WERI-Rb-1 (cell line): Measurements from ENCODE around the gene C17orf58.
"Not testable (repeated sequence)": the region's sequence is repeated elsewhere in the genome, so short reads cannot be mapped to it uniquely, and the experiment has no call there.

Experiments used
- DNase-seq: peaks from one replicate; pipeline ENCODE4 v3.0.0-alpha.2; 2020
- H3K27ac ChIP-seq: fragments of 250-450 bp; sonication (Bioruptor Pico); 2 replicates; pipeline ENCODE4 v1.5.1; 2020; ENCODE audit warnings: mild to moderate bottlenecking, moderate library complexity
- H3K27me3 ChIP-seq: fragments of 250-450 bp; sonication (Bioruptor Pico); 2 replicates; pipeline ENCODE4 v1.5.1; 2021; ENCODE audit warnings: mild to moderate bottlenecking, low read depth, moderate library complexity; ENCODE audit not compliant: insufficient read depth, severe bottlenecking
- H3K36me3 ChIP-seq: fragments of 250-450 bp; sonication (Bioruptor Pico); 2 replicates; pipeline ENCODE4 v1.5.1; 2020; ENCODE audit warnings: mild to moderate bottlenecking, moderate library complexity
- H3K4me3 ChIP-seq: 2 replicates; pipeline ENCODE4 v1.5.1; 2011; ENCODE audit warnings: low read depth, mild to moderate bottlenecking, control low read depth, low read length
- H3K9me3 ChIP-seq: fragments of 250-450 bp; sonication (Bioruptor Pico); 2 replicates; pipeline ENCODE4 v1.5.1; 2021; ENCODE audit warnings: mild to moderate bottlenecking, moderate library complexity; ENCODE audit not compliant: severe bottlenecking
- TF ChIP-seq, protein P1 (sequence below): IDR thresholded peaks from 2 replicates; pipeline ENCODE4 v1.5.1; 2011; ENCODE audit warnings: low read depth, mild to moderate bottlenecking, control low read depth, inconsistent platforms, low read length

C17orf58 gene

DNA sequence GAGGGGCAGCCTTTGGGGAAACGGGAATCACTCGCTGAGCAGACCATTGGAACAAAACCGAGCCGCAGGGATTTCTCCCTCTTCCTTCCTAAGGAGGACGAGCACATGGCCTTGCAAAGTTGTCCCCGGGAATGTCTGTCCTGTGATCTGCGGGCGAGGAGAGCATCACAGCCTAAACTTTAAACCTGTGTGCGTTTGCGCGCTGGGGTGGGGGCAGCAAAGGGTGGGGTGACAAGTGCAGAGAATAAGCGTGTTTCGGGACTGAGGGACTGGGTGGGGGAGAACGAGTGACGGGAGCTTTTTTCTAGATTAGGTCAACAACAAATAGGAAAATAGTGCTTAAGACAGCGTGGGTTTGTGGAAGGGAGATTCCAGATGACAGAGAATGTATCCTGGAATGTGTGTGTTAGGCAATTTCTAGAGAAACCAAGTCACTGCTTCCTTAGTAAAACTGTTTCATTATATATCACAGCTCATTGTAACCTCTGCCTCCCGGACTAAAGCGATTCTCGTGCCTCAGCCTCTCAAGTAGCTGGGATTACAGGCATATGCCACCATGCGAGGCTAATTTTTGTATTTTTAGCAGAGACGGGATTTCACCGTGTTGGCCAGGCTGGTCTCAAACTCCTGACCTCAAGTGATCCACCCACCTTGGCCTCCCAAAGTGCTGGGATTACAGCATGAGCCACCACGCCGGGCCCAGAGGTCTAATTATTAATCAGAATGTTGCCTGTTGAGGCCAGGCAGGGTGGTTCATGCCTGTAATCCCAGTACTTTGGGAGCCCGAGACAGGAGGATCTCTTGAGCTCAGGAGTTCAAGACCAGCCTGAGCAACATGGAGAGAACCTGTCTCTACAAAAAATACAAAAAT, at the start of gene C17orf58:
C17orf58 (minus strand) TSS at position 169 of the 871 bp plus-strand sequence. CDS start 271 bp downstream, outside the sequence.
- H3K4me3 ChIP-seq, DNase-seq, H3K27me3 ChIP-seq, H3K9me3 ChIP-seq, H3K27ac ChIP-seq, H3K36me3 ChIP-seq: not testable (repeated sequence)

- Histone ChIP-seq H3K36me3 (peaks cover 60% of the 10 kb centered on the region), H3K27ac (peak overlapping the region; percentile 99), H3K27me3 (no peaks in the 10 kb centered on the region), H3K4me3 (peak overlapping the region; percentile 86), H3K9me3 (no peaks in the 10 kb centered on the region)
- TF ChIP-seq, protein P1, sequence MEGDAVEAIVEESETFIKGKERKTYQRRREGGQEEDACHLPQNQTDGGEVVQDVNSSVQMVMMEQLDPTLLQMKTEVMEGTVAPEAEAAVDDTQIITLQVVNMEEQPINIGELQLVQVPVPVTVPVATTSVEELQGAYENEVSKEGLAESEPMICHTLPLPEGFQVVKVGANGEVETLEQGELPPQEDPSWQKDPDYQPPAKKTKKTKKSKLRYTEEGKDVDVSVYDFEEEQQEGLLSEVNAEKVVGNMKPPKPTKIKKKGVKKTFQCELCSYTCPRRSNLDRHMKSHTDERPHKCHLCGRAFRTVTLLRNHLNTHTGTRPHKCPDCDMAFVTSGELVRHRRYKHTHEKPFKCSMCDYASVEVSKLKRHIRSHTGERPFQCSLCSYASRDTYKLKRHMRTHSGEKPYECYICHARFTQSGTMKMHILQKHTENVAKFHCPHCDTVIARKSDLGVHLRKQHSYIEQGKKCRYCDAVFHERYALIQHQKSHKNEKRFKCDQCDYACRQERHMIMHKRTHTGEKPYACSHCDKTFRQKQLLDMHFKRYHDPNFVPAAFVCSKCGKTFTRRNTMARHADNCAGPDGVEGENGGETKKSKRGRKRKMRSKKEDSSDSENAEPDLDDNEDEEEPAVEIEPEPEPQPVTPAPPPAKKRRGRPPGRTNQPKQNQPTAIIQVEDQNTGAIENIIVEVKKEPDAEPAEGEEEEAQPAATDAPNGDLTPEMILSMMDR = no peak
- DNase-seq = no peak
Measured at GRCh38 chr17:68036304-68037147, 40.3 kb upstream of the C17orf58 start.

DNA sequence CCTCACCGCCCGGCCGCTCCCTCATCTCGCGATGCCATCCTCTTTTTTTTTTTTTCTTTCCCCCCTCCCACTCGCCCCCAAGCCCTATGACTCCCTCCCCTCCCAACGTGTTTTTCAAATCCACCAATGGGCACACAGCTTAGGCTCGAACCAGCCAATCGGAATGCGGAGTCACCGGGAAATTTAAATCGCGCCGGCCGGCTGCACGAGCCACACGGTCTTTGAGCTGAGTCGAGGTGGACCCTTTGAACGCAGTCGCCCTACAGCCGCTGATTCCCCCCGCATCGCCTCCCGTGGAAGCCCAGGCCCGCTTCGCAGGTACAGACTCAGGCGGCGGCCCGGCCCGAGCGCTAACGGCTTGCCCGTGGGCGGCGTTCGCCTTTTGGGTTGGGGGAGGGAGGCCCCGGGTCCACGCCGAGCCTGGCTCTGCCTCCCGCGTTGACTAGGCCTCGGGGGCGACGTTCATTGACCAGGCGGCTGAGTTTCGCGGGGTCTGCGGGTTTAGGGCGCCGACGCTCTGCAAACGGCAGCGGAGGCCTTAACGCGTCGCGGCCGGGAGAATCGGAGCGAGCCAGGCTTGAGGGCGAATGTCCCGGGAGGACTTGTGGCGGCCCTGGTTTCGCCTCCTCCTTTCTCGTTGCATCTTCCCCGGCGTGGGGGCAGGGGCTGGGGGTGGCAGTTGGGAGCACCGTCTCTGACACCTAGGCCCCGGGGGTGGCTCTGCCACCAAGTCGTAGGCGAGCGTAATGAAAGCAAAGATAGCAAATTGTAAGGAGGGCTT, 39.4 kb upstream of the C17orf58 start, which contains the start of gene KPNA2:
KPNA2 (plus strand) TSS at position 213 of the 781 bp plus-strand sequence. CDS start 1,398 bp downstream, outside the sequence.
- Histone ChIP-seq H3K36me3 (peaks cover 52% of the 10 kb centered on the region), H3K9me3 (no peaks in the 10 kb centered on the region), H3K4me3 (peak within 1 kb of the TSS; percentile 86), H3K27me3 (no peaks in the 10 kb centered on the region), H3K27ac (peak within 1 kb of the TSS; percentile 99)
- DNase-seq = peak; percentile 98
- TF ChIP-seq, protein P1 = no peak

- Histone ChIP-seq H3K27me3 (no peaks in the 10 kb centered on the region), H3K36me3 (peaks cover 46% of the 10 kb centered on the region), H3K9me3 (no peaks in the 10 kb centered on the region), H3K27ac (peak overlapping the region; percentile 5; the same call in 1 of the 2 replicates), H3K4me3 (peak overlapping the region; percentile 46)
- peak; percentile 98 for DNase-seq
- TF ChIP-seq, protein P1 = no peak
Measured at GRCh38 chr17:68035131-68035522, 38.9 kb upstream of the C17orf58 start.

- H3K36me3 ChIP-seq = peaks cover 39% of the 10 kb centered on the region
- no peaks in the 10 kb centered on the region for H3K27me3 ChIP-seq
- TF ChIP-seq, protein P1 = no peak
- H3K4me3 ChIP-seq = no peak overlapping the region
- H3K27ac ChIP-seq = no peak overlapping the region
- H3K9me3 ChIP-seq = no peaks in the 10 kb centered on the region
- no peak for DNase-seq
Measured at GRCh38 chr17:68034452-68034776, 38.1 kb upstream of the C17orf58 start.
